ENCODE data around the gene TNS3.

GRCh38 chr7:47578579-47579270 is 3.2 kb downstream of the TNS3 start:
- TF ChIP-seq CTCF (IDR thresholded peaks at IDR 0.05; ENCODE audit: low read depth, low read length, poor library complexity, severe bottlenecking) = no peak
- TF ChIP-seq EZH2phosphoT487 (IDR thresholded peaks at IDR 0.05; ENCODE audit: borderline replicate concordance, low read length) = no peak

Measured in DOHH2 (cell line).